ENCODE measurements around the gene EMILIN1. TPM values are rescaled to one million over a fixed set of nuclear protein-coding genes. Genes with fewer than 3 reads are reported as not detected.

Gene EMILIN1
- total RNA-seq, 1 experiment from 2014 or later: 0.31 TPM

- TF ChIP-seq SIN3A (IDR thresholded peaks at IDR 0.05; ENCODE audit: borderline replicate concordance, insufficient read depth, low read depth, low read length) (no peak), TCF7L2 (IDR thresholded peaks at IDR 0.05; ENCODE audit: low read depth, low read length) (no peak), POLR2AphosphoS5 (IDR thresholded peaks at IDR 0.05; ENCODE audit: low read depth, low read length) (no peak), REST (IDR thresholded peaks at IDR 0.05; ENCODE audit: insufficient read depth in 1 of 2, low read depth in 2 of 2, low read length in 1 of 2) (no peak), CTCF (IDR thresholded peaks at IDR 0.05) (no peak)
- ChIA-PET CTCF (interaction anchor here (0.6 to 1.1 kb wide), 4 partner anchors 104 to 213 kb away, joined by 3 to 5 read pairs (median 3); no protein-coding TSS in a partner anchor), POLR2A (interaction anchor here (0.7 kb wide), 2 partner anchors 72 to 76 kb away, joined by 11 to 16 read pairs; no protein-coding TSS in a partner anchor)
- DNase-seq (ENCODE audit: low read depth, low spot score) (no peak), ATAC-seq (peak; percentile 45)
- Histone ChIP-seq H3K27me3 (ENCODE audit: control insufficient read depth, insufficient read depth, low read length) (no peaks in the 10 kb centered on the region), H3K9me3 (ENCODE audit: control insufficient read depth, insufficient read depth, low read depth, low read length) (no peaks in the 10 kb centered on the region), H3K4me1 (ENCODE audit: control insufficient read depth, insufficient read depth, low read length) (peaks cover 4% of the 10 kb centered on the region; the same call in 1 of the 2 replicates), H3K4me3 (ENCODE audit: low read depth in 2 of 2, low read length in 2 of 2) (peak within 1 kb of the TSS; percentile 61 to 86), H3K36me3 (ENCODE audit: control insufficient read depth, insufficient read depth, low read length) (no peaks in the 10 kb centered on the region), H3K27ac (ENCODE audit: low read length) (peak within 1 kb of the TSS; percentile 70)
- in situ Hi-C loops (cut with HindIII; ENCODE audit: low pct_unique_long_range_greater_than_20kb, low sequenced_read_pairs): no loop called here
- no TSS peak for BruUV-seq (replicated peaks)
- intact Hi-C loops (cut with micrococcal nuclease; ENCODE audit: unreplicated experiment): loop anchor here (10.0 kb wide), 1 partner anchor 122 kb away; no protein-coding TSS in a partner anchor
Measured at GRCh38 chr2:27086724-27087593, 8.5 kb downstream of the EMILIN1 start, which contains the start of gene KHK. TSS of gene KHK (plus strand) at chr2:27086772. CDS start at chr2:27087260, 488 bp downstream.

- no peak overlapping the region for H3K27ac ChIP-seq (ENCODE audit: low read length)
- no peak for TF ChIP-seq REST (IDR thresholded peaks at IDR 0.05; ENCODE audit: insufficient read depth in 1 of 2, low read depth in 2 of 2, low read length in 1 of 2)
- no peak for TF ChIP-seq POLR2AphosphoS5 (IDR thresholded peaks at IDR 0.05; ENCODE audit: low read depth, low read length)
- no peak for TF ChIP-seq CTCF (IDR thresholded peaks at IDR 0.05)
- no peak for TF ChIP-seq TCF7L2 (IDR thresholded peaks at IDR 0.05; ENCODE audit: low read depth, low read length)
- TF ChIP-seq SIN3A (IDR thresholded peaks at IDR 0.05; ENCODE audit: borderline replicate concordance, insufficient read depth, low read depth, low read length): no peak
- H3K36me3 ChIP-seq (ENCODE audit: control insufficient read depth, insufficient read depth, low read length): no peaks in the 10 kb centered on the region
- in situ Hi-C loops (cut with HindIII; ENCODE audit: low pct_unique_long_range_greater_than_20kb, low sequenced_read_pairs) (no loop called here), intact Hi-C loops (cut with micrococcal nuclease; ENCODE audit: unreplicated experiment) (loop anchor here (10.0 kb wide), 1 partner anchor 123 kb away; no protein-coding TSS in a partner anchor)
- peaks cover 4% of the 10 kb centered on the region; the same call in 1 of the 2 replicates for H3K4me1 ChIP-seq (ENCODE audit: control insufficient read depth, insufficient read depth, low read length)
- BruUV-seq (replicated peaks): no TSS peak
- ChIA-PET POLR2A (interaction anchor here (0.7 kb wide), 2 partner anchors 71 to 77 kb away, joined by 11 to 16 read pairs; no protein-coding TSS in a partner anchor), CTCF (interaction anchor here (0.5 to 1.1 kb wide), 3 partner anchors 92 to 192 kb away, joined by 3 to 5 read pairs (median 3); no protein-coding TSS in a partner anchor)
- H3K4me3 ChIP-seq (ENCODE audit: low read depth in 2 of 2, low read length in 2 of 2): no peak overlapping the region
- no peak for DNase-seq (ENCODE audit: low read depth, low spot score)
- H3K27me3 ChIP-seq (ENCODE audit: control insufficient read depth, insufficient read depth, low read length): no peaks in the 10 kb centered on the region
- no peak for ATAC-seq
- H3K9me3 ChIP-seq (ENCODE audit: control insufficient read depth, insufficient read depth, low read depth, low read length): no peaks in the 10 kb centered on the region
Measured at GRCh38 chr2:27087823-27088410, 9.5 kb downstream of the EMILIN1 start.

Data from Panc1 (cell line).